ENCODE measurements around the gene TRIM31. TPM values are rescaled to one million over a fixed set of nuclear protein-coding genes. Genes with fewer than 3 reads are reported as not detected.

The TRIM31 gene
- total RNA-seq, 1 donor from 2014 or later, result not detected

DNA sequence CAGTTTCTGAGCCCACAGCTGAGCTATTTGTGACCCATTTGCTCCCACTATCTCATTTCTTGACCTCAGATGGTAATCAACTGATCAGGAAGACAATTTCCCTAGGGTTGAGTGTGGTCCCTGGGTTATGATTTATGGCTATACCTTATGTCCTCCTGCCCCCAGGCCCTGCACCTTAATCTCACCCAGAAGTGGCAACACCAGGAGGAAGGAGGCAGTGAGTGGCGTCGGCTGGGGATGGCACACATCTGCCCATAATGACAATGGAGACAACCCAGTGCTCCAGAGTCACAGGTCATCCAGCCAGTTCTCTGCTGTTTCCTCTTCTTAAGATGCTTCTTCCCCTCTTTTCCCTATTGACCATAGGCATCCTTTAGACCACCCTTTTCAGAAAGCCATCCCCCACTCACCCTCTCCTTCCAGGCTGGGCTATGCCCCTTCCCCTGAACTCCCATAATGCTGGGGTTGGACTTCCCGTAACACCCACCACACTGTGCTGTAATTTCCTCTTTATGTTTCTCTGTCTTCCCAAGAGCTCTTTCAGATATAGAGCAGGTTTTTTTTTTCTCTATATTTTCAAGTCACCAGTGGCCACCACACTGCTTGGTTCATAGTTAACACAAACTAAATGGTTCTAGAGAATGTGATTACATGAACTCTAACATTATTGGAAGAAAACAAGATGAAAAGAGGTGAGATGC, 40.2 kb upstream of the TRIM31 start:
- no peak overlapping the region for H3K9ac ChIP-seq (ENCODE audit: low read length)
- H3K36me3 ChIP-seq (ENCODE audit: insufficient read depth, low read length), result no peaks in the 10 kb centered on the region
- H3K4me2 ChIP-seq (ENCODE audit: low read length), result no peak overlapping the region
- Mint-ChIP-seq H3K9me3 (ENCODE audit: unreplicated experiment) (no peaks in the 10 kb centered on the region), H3K4me3 (ENCODE audit: unreplicated experiment) (no peak overlapping the region), H3K4me1 (ENCODE audit: low read depth, unreplicated experiment) (peaks cover 28% of the 10 kb centered on the region), H3K27me3 (ENCODE audit: low read depth, unreplicated experiment) (peaks cover 20% of the 10 kb centered on the region), H3K36me3 (ENCODE audit: low read depth, unreplicated experiment) (no peaks in the 10 kb centered on the region), H3K27ac (ENCODE audit: unreplicated experiment) (no peak overlapping the region)
- H3K9me3 ChIP-seq (ENCODE audit: insufficient read depth, low read depth, low read length), result no peaks in the 10 kb centered on the region
- DNase-seq (ENCODE audit: low read depth) (no peak), FAIRE-seq (no peak)
- peaks cover 4% of the 10 kb centered on the region for H3K27me3 ChIP-seq (ENCODE audit: insufficient read depth, low read length)
- no peak overlapping the region for H2AFZ ChIP-seq (ENCODE audit: low read depth, low read length)
- no peak overlapping the region for H3K4me3 ChIP-seq (ENCODE audit: insufficient read depth, low read depth, low read length)
- H3K79me2 ChIP-seq (ENCODE audit: insufficient read depth, low read length), result no peaks in the 10 kb centered on the region
- H3K27ac ChIP-seq (ENCODE audit: low read depth, low read length), result no peak overlapping the region
- no peaks in the 10 kb centered on the region for H4K20me1 ChIP-seq (ENCODE audit: insufficient read depth, low read length)
- H3K4me1 ChIP-seq (ENCODE audit: insufficient read depth, low read length), result peaks cover 18% of the 10 kb centered on the region
- TF ChIP-seq, protein P1, sequence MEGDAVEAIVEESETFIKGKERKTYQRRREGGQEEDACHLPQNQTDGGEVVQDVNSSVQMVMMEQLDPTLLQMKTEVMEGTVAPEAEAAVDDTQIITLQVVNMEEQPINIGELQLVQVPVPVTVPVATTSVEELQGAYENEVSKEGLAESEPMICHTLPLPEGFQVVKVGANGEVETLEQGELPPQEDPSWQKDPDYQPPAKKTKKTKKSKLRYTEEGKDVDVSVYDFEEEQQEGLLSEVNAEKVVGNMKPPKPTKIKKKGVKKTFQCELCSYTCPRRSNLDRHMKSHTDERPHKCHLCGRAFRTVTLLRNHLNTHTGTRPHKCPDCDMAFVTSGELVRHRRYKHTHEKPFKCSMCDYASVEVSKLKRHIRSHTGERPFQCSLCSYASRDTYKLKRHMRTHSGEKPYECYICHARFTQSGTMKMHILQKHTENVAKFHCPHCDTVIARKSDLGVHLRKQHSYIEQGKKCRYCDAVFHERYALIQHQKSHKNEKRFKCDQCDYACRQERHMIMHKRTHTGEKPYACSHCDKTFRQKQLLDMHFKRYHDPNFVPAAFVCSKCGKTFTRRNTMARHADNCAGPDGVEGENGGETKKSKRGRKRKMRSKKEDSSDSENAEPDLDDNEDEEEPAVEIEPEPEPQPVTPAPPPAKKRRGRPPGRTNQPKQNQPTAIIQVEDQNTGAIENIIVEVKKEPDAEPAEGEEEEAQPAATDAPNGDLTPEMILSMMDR (IDR thresholded peaks at IDR 0.05; ENCODE audit: insufficient read depth, low read depth, low read length), result no peak
- TF ChIP-seq EZH2 (IDR thresholded peaks at IDR 0.05; ENCODE audit: insufficient read depth, low read length), result no peak

DNA sequence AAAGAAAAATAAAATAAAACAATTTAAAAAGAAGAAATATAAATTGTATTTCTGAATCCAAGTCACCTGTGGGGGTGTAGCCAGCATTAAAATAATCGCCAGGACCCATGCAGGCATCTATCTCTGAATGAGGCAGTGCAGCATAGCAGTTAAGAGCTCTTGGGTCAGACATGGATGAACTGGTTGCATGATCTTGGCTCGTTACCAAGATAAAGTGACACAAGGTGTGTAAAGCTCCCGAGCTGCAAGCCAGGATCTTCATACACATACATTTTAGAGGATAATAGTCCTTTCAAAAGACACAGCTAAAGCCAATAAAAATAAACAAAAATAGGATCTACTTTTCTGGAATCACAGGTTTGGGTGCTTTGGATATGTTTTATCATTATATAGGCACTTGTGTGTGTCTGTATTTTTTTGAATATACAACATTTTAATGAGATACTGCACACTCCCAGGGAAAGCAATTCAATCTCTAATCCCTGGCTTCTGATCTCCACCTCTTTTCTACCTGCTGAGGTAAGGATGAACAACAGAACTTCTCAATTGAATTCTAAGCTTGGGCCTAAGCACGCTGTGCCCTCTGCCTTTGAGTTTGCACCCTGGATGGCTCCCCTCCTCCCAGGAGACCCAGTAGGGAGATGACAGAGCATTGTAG, 39.3 kb upstream of the TRIM31 start:
- Histone ChIP-seq H3K4me1 (ENCODE audit: insufficient read depth, low read length) (peaks cover 18% of the 10 kb centered on the region), H3K4me2 (ENCODE audit: low read length) (no peak overlapping the region), H3K36me3 (ENCODE audit: insufficient read depth, low read length) (no peaks in the 10 kb centered on the region), H4K20me1 (ENCODE audit: insufficient read depth, low read length) (no peaks in the 10 kb centered on the region), H3K27me3 (ENCODE audit: insufficient read depth, low read length) (peaks cover 4% of the 10 kb centered on the region), H3K9ac (ENCODE audit: low read length) (no peak overlapping the region), H3K9me3 (ENCODE audit: insufficient read depth, low read depth, low read length) (no peaks in the 10 kb centered on the region), H2AFZ (ENCODE audit: low read depth, low read length) (no peak overlapping the region), H3K79me2 (ENCODE audit: insufficient read depth, low read length) (no peaks in the 10 kb centered on the region), H3K27ac (ENCODE audit: low read depth, low read length) (no peak overlapping the region), H3K4me3 (ENCODE audit: insufficient read depth, low read depth, low read length) (no peak overlapping the region)
- TF ChIP-seq EZH2 (IDR thresholded peaks at IDR 0.05; ENCODE audit: insufficient read depth, low read length), result no peak
- TF ChIP-seq, protein P1 (IDR thresholded peaks at IDR 0.05; ENCODE audit: insufficient read depth, low read depth, low read length), result no peak
- Mint-ChIP-seq H3K9me3 (ENCODE audit: unreplicated experiment) (no peaks in the 10 kb centered on the region), H3K4me1 (ENCODE audit: low read depth, unreplicated experiment) (peaks cover 28% of the 10 kb centered on the region), H3K4me3 (ENCODE audit: unreplicated experiment) (no peak overlapping the region), H3K27ac (ENCODE audit: unreplicated experiment) (no peak overlapping the region), H3K27me3 (ENCODE audit: low read depth, unreplicated experiment) (peaks cover 23% of the 10 kb centered on the region), H3K36me3 (ENCODE audit: low read depth, unreplicated experiment) (no peaks in the 10 kb centered on the region)
- DNase-seq (ENCODE audit: low read depth) (no peak), FAIRE-seq (no peak)

DNA sequence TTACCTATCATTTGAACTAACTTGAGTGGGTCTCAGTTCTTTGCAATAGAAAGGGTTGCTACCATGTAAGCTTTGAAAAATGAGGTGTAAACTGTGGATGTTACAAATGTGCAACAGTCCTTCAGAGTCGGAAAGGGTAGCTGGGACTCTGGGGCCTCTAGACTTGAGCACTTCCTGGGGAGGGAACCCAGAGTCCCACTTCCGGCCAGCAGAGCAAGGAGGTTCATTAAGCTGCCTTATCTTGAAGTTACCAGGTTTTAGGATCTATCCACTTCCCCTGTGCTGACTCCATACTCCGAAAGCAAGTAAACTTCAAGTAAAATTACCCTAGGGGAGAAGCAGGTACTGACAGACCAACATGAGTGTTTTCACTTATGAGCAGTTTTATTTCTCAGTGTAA, 38.7 kb upstream of the TRIM31 start:
- H2AFZ ChIP-seq (ENCODE audit: low read depth, low read length), result no peak overlapping the region
- Mint-ChIP-seq H3K4me1 (ENCODE audit: low read depth, unreplicated experiment) (peaks cover 28% of the 10 kb centered on the region), H3K27me3 (ENCODE audit: low read depth, unreplicated experiment) (peaks cover 23% of the 10 kb centered on the region), H3K9me3 (ENCODE audit: unreplicated experiment) (no peaks in the 10 kb centered on the region), H3K4me3 (ENCODE audit: unreplicated experiment) (no peak overlapping the region), H3K27ac (ENCODE audit: unreplicated experiment) (no peak overlapping the region), H3K36me3 (ENCODE audit: low read depth, unreplicated experiment) (no peaks in the 10 kb centered on the region)
- H3K79me2 ChIP-seq (ENCODE audit: insufficient read depth, low read length), result no peaks in the 10 kb centered on the region
- H3K27ac ChIP-seq (ENCODE audit: low read depth, low read length), result no peak overlapping the region
- H3K9me3 ChIP-seq (ENCODE audit: insufficient read depth, low read depth, low read length), result no peaks in the 10 kb centered on the region
- TF ChIP-seq EZH2 (IDR thresholded peaks at IDR 0.05; ENCODE audit: insufficient read depth, low read length), result no peak
- TF ChIP-seq, protein P1 (IDR thresholded peaks at IDR 0.05; ENCODE audit: insufficient read depth, low read depth, low read length), result no peak
- peaks cover 6% of the 10 kb centered on the region for H3K27me3 ChIP-seq (ENCODE audit: insufficient read depth, low read length)
- no peaks in the 10 kb centered on the region for H3K36me3 ChIP-seq (ENCODE audit: insufficient read depth, low read length)
- no peak overlapping the region for H3K4me2 ChIP-seq (ENCODE audit: low read length)
- H4K20me1 ChIP-seq (ENCODE audit: insufficient read depth, low read length), result no peaks in the 10 kb centered on the region
- no peak for DNase-seq (ENCODE audit: low read depth)
- H3K4me3 ChIP-seq (ENCODE audit: insufficient read depth, low read depth, low read length), result no peak overlapping the region
- FAIRE-seq, result no peak
- no peak overlapping the region for H3K9ac ChIP-seq (ENCODE audit: low read length)
- H3K4me1 ChIP-seq (ENCODE audit: insufficient read depth, low read length), result peaks cover 18% of the 10 kb centered on the region

Data from astrocyte (in vitro differentiated cells and primary cell).